Mammary epithelial cell (primary cell): Measurements from ENCODE around the gene SLCO4A1.

Experiments used
- CTCF ChIP-seq, 2 donors: IDR thresholded peaks in 1 of 2; conservative IDR thresholded peaks in 1 of 2; 2 replicates each; pipeline ENCODE4 v1.5.1; 2011 to 2012; ENCODE audit warnings: inconsistent platforms in 2 of 2, low read length in 2 of 2, mild to moderate bottlenecking in 2 of 2, control low read depth in 1 of 2, low read depth in 1 of 2; ENCODE audit not compliant: insufficient read depth in 1 of 2; ENCODE audit errors: extremely low read depth in 1 of 2
- EZH2 ChIP-seq: IDR thresholded peaks from 2 replicates; pipeline ENCODE4 v1.6.1; 2012; ENCODE audit warnings: low read length, inconsistent platforms, borderline replicate concordance

GRCh38 chr20:62644044-62644795 is 1.9 kb downstream of the SLCO4A1 start:
- TF ChIP-seq CTCF (conservative IDR thresholded peaks at IDR 0.05 in 1 of 2, IDR thresholded peaks at IDR 0.05 in 1 of 2; ENCODE audit: extremely low read depth in 1 of 2, insufficient read depth in 1 of 2, low read depth in 1 of 2, low read length in 2 of 2): no peak
- no peak for TF ChIP-seq EZH2
